Measurements from ENCODE around the gene CHAD. TPM values are rescaled to one million over a fixed set of nuclear protein-coding genes. Genes with fewer than 3 reads are reported as not detected.

The CHAD gene
- polyA plus RNA-seq, 1 donor from 2014 or later: not detected

DNA sequence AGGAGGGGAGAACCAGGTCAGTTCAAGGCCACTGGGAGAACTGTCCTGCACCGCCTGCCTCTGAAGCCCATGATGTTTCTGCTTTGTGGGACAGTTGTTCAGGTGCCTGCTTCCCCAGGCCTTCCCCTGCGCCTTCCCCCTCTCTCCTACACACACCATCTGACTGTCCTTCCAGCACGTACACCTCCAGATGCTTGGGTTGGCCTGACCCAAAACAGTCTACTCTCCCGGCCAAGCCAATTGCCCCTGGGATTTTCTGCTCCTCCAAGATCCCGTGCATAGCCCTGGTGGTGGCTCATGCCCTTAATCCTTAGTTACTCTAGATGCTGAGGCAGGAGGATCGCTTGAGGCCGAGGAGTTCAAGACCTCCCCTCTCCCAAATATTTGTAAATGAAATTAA, 9.3 kb upstream of the CHAD start:
- H3K9me2 ChIP-seq (ENCODE audit: insufficient read depth, low read length): no peaks in the 10 kb centered on the region
- H3K9ac ChIP-seq (ENCODE audit: low read length): peak overlapping the region; percentile 79
- H3K27ac ChIP-seq (ENCODE audit: low read length): peak overlapping the region; percentile 87
- H3K9me3 ChIP-seq (ENCODE audit: low read length): no peaks in the 10 kb centered on the region
- H3K36me3 ChIP-seq (ENCODE audit: insufficient read depth, low read length): no peaks in the 10 kb centered on the region
- no peaks in the 10 kb centered on the region for H4K20me1 ChIP-seq (ENCODE audit: insufficient read depth)
- no peaks in the 10 kb centered on the region for H3K79me2 ChIP-seq (replicated peaks; ENCODE audit: insufficient read depth, low read length)
- TF ChIP-seq, protein P1, sequence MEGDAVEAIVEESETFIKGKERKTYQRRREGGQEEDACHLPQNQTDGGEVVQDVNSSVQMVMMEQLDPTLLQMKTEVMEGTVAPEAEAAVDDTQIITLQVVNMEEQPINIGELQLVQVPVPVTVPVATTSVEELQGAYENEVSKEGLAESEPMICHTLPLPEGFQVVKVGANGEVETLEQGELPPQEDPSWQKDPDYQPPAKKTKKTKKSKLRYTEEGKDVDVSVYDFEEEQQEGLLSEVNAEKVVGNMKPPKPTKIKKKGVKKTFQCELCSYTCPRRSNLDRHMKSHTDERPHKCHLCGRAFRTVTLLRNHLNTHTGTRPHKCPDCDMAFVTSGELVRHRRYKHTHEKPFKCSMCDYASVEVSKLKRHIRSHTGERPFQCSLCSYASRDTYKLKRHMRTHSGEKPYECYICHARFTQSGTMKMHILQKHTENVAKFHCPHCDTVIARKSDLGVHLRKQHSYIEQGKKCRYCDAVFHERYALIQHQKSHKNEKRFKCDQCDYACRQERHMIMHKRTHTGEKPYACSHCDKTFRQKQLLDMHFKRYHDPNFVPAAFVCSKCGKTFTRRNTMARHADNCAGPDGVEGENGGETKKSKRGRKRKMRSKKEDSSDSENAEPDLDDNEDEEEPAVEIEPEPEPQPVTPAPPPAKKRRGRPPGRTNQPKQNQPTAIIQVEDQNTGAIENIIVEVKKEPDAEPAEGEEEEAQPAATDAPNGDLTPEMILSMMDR (IDR thresholded peaks at IDR 0.05; ENCODE audit: poor library complexity, severe bottlenecking): no peak
- no peak for TF ChIP-seq TAF1 (IDR thresholded peaks at IDR 0.05; ENCODE audit: low read depth)
- no peak for TF ChIP-seq SMC3 (conservative IDR thresholded peaks at IDR 0.05; ENCODE audit: poor library complexity)
- no peak for TF ChIP-seq RAD21 (conservative IDR thresholded peaks at IDR 0.05)
- TF ChIP-seq POLR2AphosphoS5 (IDR thresholded peaks at IDR 0.05): no peak
- no peak for TF ChIP-seq EP300 (conservative IDR thresholded peaks at IDR 0.05; ENCODE audit: poor library complexity, severe bottlenecking)
- TF ChIP-seq, protein P2, sequence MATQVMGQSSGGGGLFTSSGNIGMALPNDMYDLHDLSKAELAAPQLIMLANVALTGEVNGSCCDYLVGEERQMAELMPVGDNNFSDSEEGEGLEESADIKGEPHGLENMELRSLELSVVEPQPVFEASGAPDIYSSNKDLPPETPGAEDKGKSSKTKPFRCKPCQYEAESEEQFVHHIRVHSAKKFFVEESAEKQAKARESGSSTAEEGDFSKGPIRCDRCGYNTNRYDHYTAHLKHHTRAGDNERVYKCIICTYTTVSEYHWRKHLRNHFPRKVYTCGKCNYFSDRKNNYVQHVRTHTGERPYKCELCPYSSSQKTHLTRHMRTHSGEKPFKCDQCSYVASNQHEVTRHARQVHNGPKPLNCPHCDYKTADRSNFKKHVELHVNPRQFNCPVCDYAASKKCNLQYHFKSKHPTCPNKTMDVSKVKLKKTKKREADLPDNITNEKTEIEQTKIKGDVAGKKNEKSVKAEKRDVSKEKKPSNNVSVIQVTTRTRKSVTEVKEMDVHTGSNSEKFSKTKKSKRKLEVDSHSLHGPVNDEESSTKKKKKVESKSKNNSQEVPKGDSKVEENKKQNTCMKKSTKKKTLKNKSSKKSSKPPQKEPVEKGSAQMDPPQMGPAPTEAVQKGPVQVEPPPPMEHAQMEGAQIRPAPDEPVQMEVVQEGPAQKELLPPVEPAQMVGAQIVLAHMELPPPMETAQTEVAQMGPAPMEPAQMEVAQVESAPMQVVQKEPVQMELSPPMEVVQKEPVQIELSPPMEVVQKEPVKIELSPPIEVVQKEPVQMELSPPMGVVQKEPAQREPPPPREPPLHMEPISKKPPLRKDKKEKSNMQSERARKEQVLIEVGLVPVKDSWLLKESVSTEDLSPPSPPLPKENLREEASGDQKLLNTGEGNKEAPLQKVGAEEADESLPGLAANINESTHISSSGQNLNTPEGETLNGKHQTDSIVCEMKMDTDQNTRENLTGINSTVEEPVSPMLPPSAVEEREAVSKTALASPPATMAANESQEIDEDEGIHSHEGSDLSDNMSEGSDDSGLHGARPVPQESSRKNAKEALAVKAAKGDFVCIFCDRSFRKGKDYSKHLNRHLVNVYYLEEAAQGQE (IDR thresholded peaks at IDR 0.05; ENCODE audit: borderline replicate concordance): no peak
- TF ChIP-seq MXI1 (conservative IDR thresholded peaks at IDR 0.05; ENCODE audit: poor library complexity, severe bottlenecking): no peak
- no peak for TF ChIP-seq EZH2 (IDR thresholded peaks at IDR 0.05; ENCODE audit: borderline replicate concordance, insufficient read depth, low read length, poor library complexity, severe bottlenecking)
- H3K27me3 ChIP-seq (ENCODE audit: insufficient read depth, low read depth, low read length): no peaks in the 10 kb centered on the region
- peak overlapping the region; percentile 93 for H2AFZ ChIP-seq (ENCODE audit: low read depth, low read length)
- H3K4me3 ChIP-seq (ENCODE audit: low read length): peak overlapping the region; percentile 92
- peak overlapping the region; percentile 44 for H3K4me2 ChIP-seq (ENCODE audit: low read length)
- no peaks in the 10 kb centered on the region for H3F3A ChIP-seq (ENCODE audit: insufficient read depth, low read length, poor library complexity, severe bottlenecking)

DNA sequence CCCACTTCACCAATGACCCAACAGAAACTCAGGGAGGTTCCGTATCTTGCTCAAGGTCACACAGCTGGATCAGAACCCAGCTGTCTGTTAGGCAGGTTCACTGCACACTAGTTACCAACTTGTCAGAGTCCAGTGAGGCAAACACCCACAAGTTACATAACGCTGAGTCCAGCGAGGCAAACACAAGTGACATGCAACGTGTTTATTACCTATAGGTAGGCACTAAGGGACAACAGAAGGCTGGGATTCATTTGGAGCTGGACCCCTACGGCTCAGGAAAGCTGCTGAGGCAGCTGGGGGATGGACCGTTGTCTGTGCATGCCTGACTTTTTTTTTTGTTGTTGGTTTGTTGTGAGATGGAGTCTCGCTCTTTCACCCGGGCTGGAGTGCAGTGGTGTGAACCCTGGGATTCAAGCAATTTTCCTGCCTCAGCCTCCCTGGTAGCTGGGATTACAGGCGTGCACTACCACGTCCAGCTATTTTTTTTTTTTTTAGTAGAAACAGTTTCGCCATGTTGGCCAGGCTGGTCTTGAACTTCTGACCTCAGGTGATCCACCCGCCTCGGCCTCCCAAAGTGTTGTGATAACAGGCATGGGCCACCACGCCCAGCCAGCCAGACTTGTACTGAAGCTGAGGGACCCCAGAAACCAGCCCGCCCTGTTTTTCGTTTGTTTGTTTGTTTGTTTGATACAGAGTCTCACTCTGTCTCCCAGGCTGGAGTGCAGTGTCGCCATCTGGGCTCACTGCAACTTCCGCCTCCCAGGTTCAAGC, 8.1 kb upstream of the CHAD start:
- H3K4me3 ChIP-seq (ENCODE audit: low read length): no peak overlapping the region
- H3K79me2 ChIP-seq (replicated peaks; ENCODE audit: insufficient read depth, low read length): no peaks in the 10 kb centered on the region
- H2AFZ ChIP-seq (ENCODE audit: low read depth, low read length): no peak overlapping the region
- no peaks in the 10 kb centered on the region for H3K9me2 ChIP-seq (ENCODE audit: insufficient read depth, low read length)
- no peaks in the 10 kb centered on the region for H3K9me3 ChIP-seq (ENCODE audit: low read length)
- TF ChIP-seq POLR2AphosphoS5 (IDR thresholded peaks at IDR 0.05) (no peak), SMC3 (conservative IDR thresholded peaks at IDR 0.05; ENCODE audit: poor library complexity) (no peak), EZH2 (IDR thresholded peaks at IDR 0.05; ENCODE audit: borderline replicate concordance, insufficient read depth, low read length, poor library complexity, severe bottlenecking) (no peak), MXI1 (conservative IDR thresholded peaks at IDR 0.05; ENCODE audit: poor library complexity, severe bottlenecking) (no peak), RAD21 (conservative IDR thresholded peaks at IDR 0.05) (no peak), EP300 (conservative IDR thresholded peaks at IDR 0.05; ENCODE audit: poor library complexity, severe bottlenecking) (no peak), TAF1 (IDR thresholded peaks at IDR 0.05; ENCODE audit: low read depth) (no peak)
- TF ChIP-seq, protein P2 (IDR thresholded peaks at IDR 0.05; ENCODE audit: borderline replicate concordance): no peak
- TF ChIP-seq, protein P1 (IDR thresholded peaks at IDR 0.05; ENCODE audit: poor library complexity, severe bottlenecking): no peak
- H3K36me3 ChIP-seq (ENCODE audit: insufficient read depth, low read length): no peaks in the 10 kb centered on the region
- H3K27me3 ChIP-seq (ENCODE audit: insufficient read depth, low read depth, low read length): no peaks in the 10 kb centered on the region
- no peak overlapping the region for H3K27ac ChIP-seq (ENCODE audit: low read length)
- H3K4me2 ChIP-seq (ENCODE audit: low read length): no peak overlapping the region
- H4K20me1 ChIP-seq (ENCODE audit: insufficient read depth): no peaks in the 10 kb centered on the region
- H3F3A ChIP-seq (ENCODE audit: insufficient read depth, low read length, poor library complexity, severe bottlenecking): no peaks in the 10 kb centered on the region
- no peak overlapping the region for H3K9ac ChIP-seq (ENCODE audit: low read length)

Data from neural cell (in vitro differentiated cells).